Measurements from ENCODE around the gene YWHAE. TPM values are rescaled to one million over a fixed set of nuclear protein-coding genes. Genes with fewer than 3 reads are reported as not detected.
"Not testable (repeated sequence)": the region's sequence is repeated elsewhere in the genome, so short reads cannot be mapped to it uniquely, and the experiment has no call there.

The YWHAE gene
- total RNA-seq, 2 experiments from 2014 or later, result 393 to 414 TPM

DNA sequence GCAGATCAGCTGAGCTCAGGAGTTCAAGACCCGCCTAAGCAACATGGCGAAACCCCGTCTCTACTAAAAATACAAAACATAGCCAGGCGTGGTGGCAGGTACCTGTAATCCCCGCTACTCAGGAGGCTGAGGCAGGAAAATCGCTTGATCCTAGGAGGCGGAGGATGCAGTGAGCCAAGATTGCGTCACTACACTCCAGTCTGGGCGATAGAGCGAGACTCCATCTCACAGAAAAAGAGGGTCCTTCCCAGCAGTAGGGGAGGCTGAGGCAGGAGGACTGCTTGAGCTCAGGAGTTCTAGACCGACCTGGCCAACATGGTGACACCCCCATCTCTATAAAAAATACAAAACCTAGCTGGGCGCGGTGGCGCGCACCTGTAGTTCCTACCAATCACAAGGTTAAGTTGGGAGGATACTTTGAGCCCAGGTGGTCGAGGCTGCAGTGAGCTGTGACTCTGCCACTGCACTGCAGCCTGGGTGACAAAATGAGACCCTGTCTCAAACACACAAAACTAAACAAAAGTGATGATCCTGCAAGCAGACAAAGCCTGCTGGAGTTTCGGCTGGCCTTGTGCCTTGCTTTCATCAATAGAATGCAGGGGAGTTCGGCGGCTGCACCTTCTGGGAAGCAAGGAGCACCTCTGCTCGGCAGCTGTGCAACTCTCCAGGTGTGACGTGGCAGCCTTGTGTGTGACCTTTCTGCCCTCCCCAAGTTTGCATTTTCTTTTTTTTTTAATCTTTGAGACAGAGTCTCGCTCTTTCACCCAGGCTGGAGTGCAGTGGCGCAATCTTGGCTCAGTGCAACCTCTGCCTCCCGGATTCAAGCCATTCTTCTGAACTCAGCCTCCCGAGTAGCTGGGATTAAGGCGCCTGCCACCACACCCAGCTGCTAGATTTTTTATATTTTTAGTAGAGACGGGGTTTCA, 12.4 kb upstream of the YWHAE start:
- POLR2A ChIA-PET, result interaction anchor here (2.4 kb wide), 1 partner anchor 12 kb away, joined by 10 read pairs; the partner anchor contains the start of gene YWHAE
- Mint-ChIP-seq H3K36me3 (ENCODE audit: low read depth) (no peaks in the 10 kb centered on the region), H3K4me3 (no peak overlapping the region), H3K9me3 (ENCODE audit: insufficient read depth) (no peaks in the 10 kb centered on the region), H3K4me1 (ENCODE audit: low read depth) (no peaks in the 10 kb centered on the region), H3K27me3 (ENCODE audit: low read depth) (no peaks in the 10 kb centered on the region), H3K27ac (no peak overlapping the region)
- CTCF ChIA-PET, result interaction anchor here (2.3 kb wide), 1 partner anchor 47 kb away, joined by 10 read pairs; no protein-coding TSS in a partner anchor
- ATAC-seq, result no peak
- DNase-seq, result no peak

DNA sequence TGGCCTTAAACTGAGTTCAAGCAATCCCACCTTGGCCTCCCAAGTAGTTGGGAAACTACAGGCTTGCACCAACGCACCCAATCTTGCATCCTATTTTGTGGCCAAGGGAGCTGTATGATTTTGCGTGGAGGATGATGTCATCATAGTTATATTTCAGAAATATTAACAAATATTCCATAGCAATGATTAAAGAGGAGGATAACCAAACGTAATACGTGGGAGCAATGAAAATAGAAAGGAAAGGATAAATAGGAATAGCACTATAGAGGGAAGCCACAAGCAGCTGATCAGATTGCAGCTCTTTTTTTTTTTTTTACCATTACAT, 2.2 kb upstream of the YWHAE start:
- H3K4me1 Mint-ChIP-seq (ENCODE audit: low read depth), result peaks cover 12% of the 10 kb centered on the region
- no peak overlapping the region for H3K4me3 Mint-ChIP-seq
- H3K27ac Mint-ChIP-seq, result no peak overlapping the region
- H3K27me3 Mint-ChIP-seq (ENCODE audit: low read depth), result no peaks in the 10 kb centered on the region
- ChIA-PET CTCF (no interaction called here), POLR2A (no interaction called here)
- no peaks in the 10 kb centered on the region for H3K9me3 Mint-ChIP-seq (ENCODE audit: insufficient read depth)
- no peak for DNase-seq
- no peak for ATAC-seq
- H3K36me3 Mint-ChIP-seq (ENCODE audit: low read depth), result peaks cover 18% of the 10 kb centered on the region

DNA sequence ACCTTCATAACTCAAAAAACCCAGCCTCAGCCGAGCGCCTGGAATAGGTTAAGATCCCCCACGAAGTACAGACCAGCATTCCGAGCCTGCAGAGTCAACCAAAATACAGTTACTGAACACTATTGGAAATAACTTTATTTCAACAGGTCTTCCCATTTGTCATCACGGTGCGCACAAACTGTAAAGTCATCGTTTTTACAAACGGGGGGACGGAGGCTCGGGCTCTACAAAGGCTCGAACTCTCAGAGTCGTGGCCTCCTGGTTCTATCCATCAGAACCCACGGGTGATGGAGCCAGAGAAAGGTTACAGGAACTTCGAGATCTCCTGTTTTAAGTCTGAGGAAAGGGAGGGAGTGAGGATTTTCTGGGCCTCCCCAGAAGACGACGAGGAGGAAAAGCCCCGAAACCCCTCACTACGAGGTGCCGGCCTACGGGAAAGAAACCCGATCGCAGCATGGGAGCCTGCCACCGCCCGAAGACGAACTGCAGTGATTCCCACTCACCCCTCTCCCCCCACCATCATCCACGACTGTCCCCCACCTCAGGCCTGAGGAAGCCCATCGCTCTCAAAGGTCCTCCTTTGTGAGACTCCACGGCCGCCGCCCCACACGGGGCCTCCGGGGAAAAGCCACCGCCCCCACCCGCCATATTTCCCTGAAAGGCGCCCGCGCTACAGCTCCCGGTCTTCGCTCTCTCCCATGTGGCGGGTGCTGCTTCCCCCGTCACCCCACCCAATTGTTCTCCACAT, 917 bp downstream of the YWHAE start:
- Mint-ChIP-seq H3K4me1 (ENCODE audit: low read depth) (peaks cover 29% of the 10 kb centered on the region), H3K4me3 (peak overlapping the region; percentile 94), H3K27ac (peak overlapping the region; percentile 96), H3K9me3 (ENCODE audit: insufficient read depth) (no peaks in the 10 kb centered on the region), H3K36me3 (ENCODE audit: low read depth) (peaks cover 35% of the 10 kb centered on the region), H3K27me3 (ENCODE audit: low read depth) (no peaks in the 10 kb centered on the region)
- ChIA-PET CTCF (interaction anchor here (1.6 to 2.7 kb wide), 2 partner anchors 34 to 117 kb away, joined by 8 to 21 read pairs; partner anchors contain the start of gene INPP5K), POLR2A (interaction anchor here (0.6 to 1.7 kb wide), 7 partner anchors 8 to 117 kb away, joined by 3 to 21 read pairs (median 4); partner anchors contain the start of genes CRK and INPP5K)
- ATAC-seq, result peak; percentile 38
- DNase-seq, result peak; percentile 41

DNA sequence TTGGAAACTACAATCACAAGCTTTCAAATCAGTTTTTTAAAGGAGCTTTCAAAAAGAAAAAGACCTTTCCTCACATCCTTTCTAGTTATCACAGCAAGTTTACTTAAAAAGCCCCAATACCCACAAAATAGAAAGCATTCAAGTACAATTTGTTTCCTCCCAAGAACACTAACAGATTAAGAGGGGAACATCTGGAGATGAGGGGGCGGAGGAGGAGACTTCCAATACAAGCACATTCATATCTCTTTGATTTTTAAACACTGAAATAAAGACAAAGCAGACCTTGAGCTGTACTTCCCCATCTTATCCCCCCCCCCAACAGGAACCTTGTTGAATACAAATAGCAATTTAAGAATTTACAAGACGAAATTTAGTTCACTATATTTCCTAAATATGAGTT, 2.0 kb downstream of the YWHAE start:
- no peak overlapping the region for H3K27ac Mint-ChIP-seq
- H3K27me3 Mint-ChIP-seq (ENCODE audit: low read depth), result no peaks in the 10 kb centered on the region
- ChIA-PET CTCF (interaction anchor here (1.0 to 4.1 kb wide), 8 partner anchors 12 to 275 kb away, joined by 3 to 34 read pairs (median 6); partner anchors contain the start of gene INPP5K), POLR2A (interaction anchor here (0.7 to 1.9 kb wide), 3 partner anchors 21 to 119 kb away, joined by 3 to 7 read pairs (median 3); partner anchors contain the start of gene INPP5K)
- peaks cover 39% of the 10 kb centered on the region for H3K4me1 Mint-ChIP-seq (ENCODE audit: low read depth)
- peak overlapping the region; percentile 94 for H3K4me3 Mint-ChIP-seq
- DNase-seq (no peak), ATAC-seq (no peak)
- H3K9me3 Mint-ChIP-seq (ENCODE audit: insufficient read depth), result no peaks in the 10 kb centered on the region
- peaks cover 40% of the 10 kb centered on the region for H3K36me3 Mint-ChIP-seq (ENCODE audit: low read depth)

DNA sequence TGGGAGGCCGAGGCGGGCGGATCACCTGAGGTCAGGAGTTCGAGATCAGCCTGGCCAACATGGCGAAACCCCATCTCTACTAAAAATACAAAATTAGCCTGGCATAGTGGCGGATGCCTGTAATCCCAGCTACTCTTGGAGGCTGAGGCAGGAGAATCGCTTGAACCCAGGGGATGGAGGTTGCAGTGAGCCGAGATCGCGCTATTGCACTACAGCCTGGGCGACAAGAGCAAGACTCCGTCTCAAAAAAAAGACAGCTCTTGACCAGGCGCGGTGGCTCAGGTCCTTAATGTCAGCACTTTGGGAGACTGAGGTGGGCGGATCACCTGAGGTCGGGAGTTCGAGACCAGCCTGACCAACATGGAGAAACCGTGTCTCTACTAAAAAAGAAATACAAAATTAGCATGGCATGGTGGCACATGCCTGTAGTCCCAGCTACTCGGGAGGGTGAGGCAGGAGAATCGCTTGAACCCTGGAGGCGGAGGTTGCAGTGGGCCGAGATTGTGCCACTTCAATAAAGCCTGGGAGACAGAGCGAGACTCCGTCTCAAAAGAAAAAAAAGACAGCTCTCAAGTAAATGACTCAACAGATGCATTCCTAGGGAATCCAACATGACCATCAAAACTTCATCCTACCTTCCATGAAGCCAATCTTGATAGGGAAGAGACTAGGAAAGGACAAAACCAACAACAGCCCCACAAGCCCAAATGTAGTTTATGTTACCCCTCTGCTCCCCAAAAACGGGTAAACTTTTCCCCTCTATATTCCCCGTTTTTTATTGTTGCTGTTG, 4.0 kb downstream of the YWHAE start:
- H3K4me1 Mint-ChIP-seq (ENCODE audit: low read depth), result peaks cover 54% of the 10 kb centered on the region
- H3K4me3 Mint-ChIP-seq, result not testable (repeated sequence)
- POLR2A ChIA-PET, result interaction anchor here (0.6 to 0.7 kb wide), 2 partner anchors 10 to 157 kb away, joined by 3 to 5 read pairs; no protein-coding TSS in a partner anchor

DNA sequence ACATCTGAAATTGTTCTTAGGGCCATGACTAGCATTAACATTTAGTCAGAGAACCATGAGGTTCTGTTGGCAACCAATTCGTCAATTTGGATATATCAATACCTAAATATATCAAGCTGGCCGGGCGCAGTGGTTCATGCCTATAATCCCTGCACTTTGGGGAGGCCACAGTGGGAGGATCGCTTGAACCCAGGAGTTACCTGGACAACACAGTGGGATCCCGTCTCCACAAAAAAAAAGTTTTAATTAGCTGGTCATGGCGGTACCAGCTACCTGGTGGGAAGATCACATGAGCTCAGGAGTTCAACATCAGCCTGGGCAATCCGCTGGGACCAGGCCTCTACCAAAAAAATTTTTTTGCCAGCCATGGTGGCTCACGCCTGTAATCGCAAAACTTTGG, 8.4 kb downstream of the YWHAE start:
- H3K27ac Mint-ChIP-seq, result no peak overlapping the region
- H3K4me1 Mint-ChIP-seq (ENCODE audit: low read depth), result peaks cover 60% of the 10 kb centered on the region
- ATAC-seq (no peak), DNase-seq (no peak)
- H3K27me3 Mint-ChIP-seq (ENCODE audit: low read depth), result no peaks in the 10 kb centered on the region
- no peaks in the 10 kb centered on the region for H3K9me3 Mint-ChIP-seq (ENCODE audit: insufficient read depth)
- POLR2A ChIA-PET, result interaction anchor here (1.1 to 3.0 kb wide), 3 partner anchors 8 to 28 kb away, joined by 3 to 16 read pairs (median 15); partner anchors contain the start of gene YWHAE
- CTCF ChIA-PET, result interaction anchor here (1.8 to 6.8 kb wide), 5 partner anchors 12 to 124 kb away, joined by 6 to 66 read pairs (median 8); partner anchors contain the start of gene INPP5K
- H3K36me3 Mint-ChIP-seq (ENCODE audit: low read depth), result peaks cover 31% of the 10 kb centered on the region
- H3K4me3 Mint-ChIP-seq, result no peak overlapping the region

More for the DNA sequence above, 4.0 kb downstream of the YWHAE start:
- peaks cover 46% of the 10 kb centered on the region for H3K36me3 Mint-ChIP-seq (ENCODE audit: low read depth)
- H3K27me3 Mint-ChIP-seq (ENCODE audit: low read depth); H3K27ac Mint-ChIP-seq; H3K9me3 Mint-ChIP-seq (ENCODE audit: insufficient read depth); DNase-seq; ATAC-seq: not testable (repeated sequence)
- CTCF ChIA-PET, result interaction anchor here (1.0 to 4.1 kb wide), 4 partner anchors 19 to 137 kb away, joined by 4 to 34 read pairs (median 6); no protein-coding TSS in a partner anchor

DNA sequence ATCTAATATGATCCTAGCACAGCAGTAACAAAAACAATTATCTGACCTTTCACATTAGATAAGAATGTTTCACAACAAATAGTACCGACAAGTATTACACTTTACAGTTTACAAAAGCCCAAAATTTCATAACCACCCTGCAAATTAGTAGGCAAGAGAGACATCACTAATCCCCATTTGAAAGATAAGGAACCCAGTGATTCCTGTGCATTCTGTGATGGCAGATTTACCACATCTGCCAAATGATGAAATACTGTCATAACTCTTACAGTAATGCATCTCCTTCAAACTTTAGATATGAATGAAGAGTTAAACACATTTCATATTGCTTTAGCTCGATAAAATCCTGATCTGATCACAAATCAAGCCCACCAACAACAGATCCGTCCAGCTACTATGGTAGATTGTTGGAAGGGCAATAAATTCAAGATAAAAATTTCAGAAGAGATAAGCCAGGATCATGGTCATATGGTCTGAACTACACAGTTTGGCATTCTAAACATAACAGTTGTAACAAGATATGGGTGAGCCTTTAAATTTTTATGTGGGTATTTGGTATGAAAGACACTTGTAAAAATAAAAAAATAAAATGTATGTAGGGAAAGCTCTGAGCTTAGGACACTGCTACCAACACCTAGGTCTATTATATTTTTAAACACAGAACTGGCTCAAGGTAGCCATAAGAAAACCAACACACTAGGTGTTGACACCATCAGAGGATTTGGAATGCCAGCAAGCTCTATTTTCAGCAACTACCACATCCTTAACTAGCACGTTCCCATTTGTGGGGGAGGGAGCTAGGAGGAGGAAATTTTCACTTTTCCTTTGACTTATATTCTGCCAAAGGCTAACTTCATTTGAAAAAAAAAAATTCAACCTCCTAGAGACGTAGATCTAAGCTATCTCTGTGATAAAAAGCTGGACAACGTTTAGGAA, 9.3 kb downstream of the YWHAE start:
- POLR2A ChIA-PET, result interaction anchor here (0.6 to 3.0 kb wide), 5 partner anchors 9 to 29 kb away, joined by 3 to 16 read pairs (median 6); partner anchors contain the start of gene YWHAE
- H3K36me3 Mint-ChIP-seq (ENCODE audit: low read depth), result peaks cover 23% of the 10 kb centered on the region
- no peak overlapping the region for H3K27ac Mint-ChIP-seq
- no peaks in the 10 kb centered on the region for H3K27me3 Mint-ChIP-seq (ENCODE audit: low read depth)
- H3K4me3 Mint-ChIP-seq, result no peak overlapping the region
- CTCF ChIA-PET, result interaction anchor here (1.8 to 6.8 kb wide), 5 partner anchors 11 to 125 kb away, joined by 6 to 66 read pairs (median 8); partner anchors contain the start of gene INPP5K
- peaks cover 62% of the 10 kb centered on the region for H3K4me1 Mint-ChIP-seq (ENCODE audit: low read depth)
- no peaks in the 10 kb centered on the region for H3K9me3 Mint-ChIP-seq (ENCODE audit: insufficient read depth)
- ATAC-seq, result no peak
- DNase-seq, result no peak

DNA sequence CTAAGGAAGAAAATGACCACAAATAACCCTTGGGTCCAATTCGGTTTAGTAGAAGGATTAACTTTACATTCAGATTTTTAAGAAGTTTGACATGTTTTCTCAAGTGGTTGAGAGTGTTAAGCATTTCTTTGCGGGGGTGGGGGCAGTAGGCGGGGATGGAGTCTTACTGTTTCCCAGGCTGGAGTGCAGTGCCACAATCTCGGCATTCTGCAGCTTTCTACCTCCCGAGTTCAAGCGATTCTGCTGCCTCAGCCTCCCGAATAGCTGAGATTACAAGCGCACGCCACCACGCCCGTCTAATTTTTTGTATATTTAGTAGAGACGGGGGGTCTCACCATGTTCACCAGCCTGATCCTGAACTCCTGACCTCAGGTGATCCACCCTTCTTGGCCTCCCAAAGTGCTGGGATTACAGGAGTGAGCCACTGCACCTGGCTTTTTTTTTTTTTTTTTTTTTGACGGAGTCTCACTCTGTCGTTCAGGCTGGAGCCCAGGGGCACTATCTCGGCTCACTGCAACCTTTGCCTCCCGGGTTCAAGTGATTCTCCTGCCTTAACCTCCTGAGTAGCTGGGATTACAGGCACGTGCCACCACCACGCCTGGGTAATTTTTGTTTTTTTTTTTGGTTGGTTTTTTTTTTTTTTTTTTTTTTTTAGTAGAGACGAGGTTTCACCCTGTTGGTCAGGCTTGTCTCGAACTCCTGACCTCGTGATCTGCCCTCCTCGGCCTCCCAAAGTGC, 12.4 kb downstream of the YWHAE start:
- H3K4me1 Mint-ChIP-seq (ENCODE audit: low read depth), result peaks cover 48% of the 10 kb centered on the region
- not testable (repeated sequence) for H3K27ac Mint-ChIP-seq; H3K9me3 Mint-ChIP-seq (ENCODE audit: insufficient read depth); H3K27me3 Mint-ChIP-seq (ENCODE audit: low read depth); H3K4me3 Mint-ChIP-seq; DNase-seq; ATAC-seq
- H3K36me3 Mint-ChIP-seq (ENCODE audit: low read depth), result peaks cover 13% of the 10 kb centered on the region
- POLR2A ChIA-PET, result interaction anchor here (0.9 kb wide), 1 partner anchor 11 kb away, joined by 3 read pairs; no protein-coding TSS in a partner anchor
- CTCF ChIA-PET, result interaction anchor here (6.8 kb wide), 1 partner anchor 22 kb away, joined by 66 read pairs; no protein-coding TSS in a partner anchor

DNA sequence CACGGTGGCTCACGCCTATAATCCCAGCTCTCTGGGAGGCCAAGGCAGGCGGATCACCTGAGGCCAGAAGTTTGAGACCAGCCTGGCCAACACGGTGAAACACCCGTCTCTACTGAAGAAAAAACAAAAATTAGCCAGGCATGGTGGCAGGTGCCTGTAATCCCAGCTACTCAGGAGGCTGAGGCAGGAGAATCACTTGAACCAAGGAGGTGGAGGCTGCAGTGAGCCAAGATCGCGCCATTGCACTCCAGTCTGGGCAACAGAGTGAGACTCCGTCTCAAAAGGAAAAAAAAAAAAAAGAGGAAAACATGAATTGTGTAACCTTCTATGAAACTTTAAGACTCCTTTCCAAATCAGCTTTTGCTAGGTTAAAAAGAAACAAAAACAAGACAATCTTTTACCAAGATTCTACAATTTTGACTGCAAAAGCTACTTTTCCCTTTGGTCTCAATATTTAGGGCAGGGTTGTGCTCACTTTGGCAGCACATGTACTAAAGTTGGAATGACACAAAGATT, 13.3 kb downstream of the YWHAE start:
- DNase-seq; H3K36me3 Mint-ChIP-seq (ENCODE audit: low read depth); ATAC-seq; H3K4me3 Mint-ChIP-seq; H3K9me3 Mint-ChIP-seq (ENCODE audit: insufficient read depth); H3K27me3 Mint-ChIP-seq (ENCODE audit: low read depth); H3K27ac Mint-ChIP-seq: not testable (repeated sequence)
- ChIA-PET POLR2A (interaction anchor here (1.0 to 1.3 kb wide), 2 partner anchors 9 to 13 kb away, joined by 4 to 5 read pairs; partner anchors contain the start of gene YWHAE), CTCF (interaction anchor here (0.6 to 6.8 kb wide), 4 partner anchors 10 to 130 kb away, joined by 3 to 66 read pairs (median 6); partner anchors contain the start of gene INPP5K)
- H3K4me1 Mint-ChIP-seq (ENCODE audit: low read depth), result peaks cover 42% of the 10 kb centered on the region

Measured in activated CD8-positive, alpha-beta T cell treated with anti-CD3 and anti-CD28 coated beads, Interleukin-2, amount 10 ng/mL, durations not matched to agents 7 days and 5 days (primary cell).